GM12878 (cell line): ENCODE measurements around the gene AKAP9. TPM values are rescaled to one million over a fixed set of nuclear protein-coding genes. Genes with fewer than 3 reads are reported as not detected.

Experiments used
- ATAC-seq: fragments of 200-7000 bp; cut with Tn5 transposase; 3 replicates; pipeline ENCODE4 v1.9.1; 2020; ENCODE audit warnings: mild to moderate bottlenecking, moderate library complexity
- BruUV-seq: library from RNA; stranded (reverse); fragments of 400-500 nt; replicated peaks from 2 replicates; lab custom pipeline; 2021; lab: Mats Ljungman, UMichigan
- CTCF ChIA-PET: fragments of 300-600 bp; sonication (Branson Sonifier 250); formaldehyde crosslinking; extraction: SDS; loops from one replicate; lab custom pipeline; 2021; ENCODE audit warnings: inconsistent platforms; lab: Yijun Ruan, JAX
- POLR2A ChIA-PET: fragments of 350-600 bp; formaldehyde crosslinking; extraction: SDS; loops from one replicate; lab custom pipeline; 2021; ENCODE audit warnings: inconsistent platforms; lab: Charles Lee
- RAD21 ChIA-PET: fragments of 300-600 bp; sonication (Branson Sonifier 250); formaldehyde crosslinking; loops from one replicate; lab custom pipeline; 2023; ENCODE audit warnings: antibody characterized with exemption; ENCODE audit not compliant: unreplicated experiment; lab: Charles Lee
- SMC1A ChIA-PET: fragments of 300-600 bp; sonication (Branson Sonifier 250); formaldehyde crosslinking; loops from one replicate; lab custom pipeline; 2023; ENCODE audit not compliant: unreplicated experiment, uncharacterized antibody; lab: Charles Lee
- DNase-seq: peaks from one replicate; pipeline ENCODE4 v3.0.0-alpha.2; 2011; ENCODE audit warnings: low read depth, low spot score
- FAIRE-seq: peaks from 3 replicates; lab custom pipeline; 2011; peaks lifted over from hg19 to GRCh38; lab: Jason Lieb, UNC
- H2AFZ ChIP-seq: 2 replicates; pipeline ENCODE4 v1.6.0; 2011; ENCODE audit warnings: low read depth, low read length, control low read depth; ENCODE audit not compliant: control insufficient read depth
- H3K27ac ChIP-seq: 2 replicates; pipeline ENCODE4 v1.5.1; 2011; ENCODE audit warnings: control low read depth; ENCODE audit not compliant: control insufficient read depth, insufficient read depth
- H3K27me3 ChIP-seq, 2 experiments: replicated peaks in 1 of 2; 2 replicates each; pipeline versions ENCODE4 v1.6.0 to v1.6.1; 2011; ENCODE audit warnings: low read length in 1 of 2; ENCODE audit not compliant: control insufficient read depth in 2 of 2, insufficient read depth in 2 of 2
- H3K36me3 ChIP-seq, 2 experiments: 2 replicates each; pipeline ENCODE4 v1.5.1; 2011; ENCODE audit warnings: low read length in 1 of 2; ENCODE audit not compliant: control insufficient read depth in 2 of 2, insufficient read depth in 2 of 2
- H3K4me1 ChIP-seq: 2 replicates; pipeline ENCODE4 v1.6.1; 2011; ENCODE audit warnings: mild to moderate bottlenecking, low read length, moderate library complexity, mixed read lengths; ENCODE audit not compliant: control insufficient read depth, insufficient read depth
- H3K4me2 ChIP-seq: 2 replicates; pipeline ENCODE4 v1.6.0; 2011; ENCODE audit warnings: control low read depth; ENCODE audit not compliant: control insufficient read depth, insufficient read depth
- H3K4me3 ChIP-seq: fragments of 200-600 bp; sonication (generic); 2 replicates; pipeline ENCODE4 v1.5.1; 2016
- H3K79me2 ChIP-seq: 2 replicates; pipeline ENCODE4 v1.6.0; 2011; ENCODE audit warnings: low read length; ENCODE audit not compliant: control insufficient read depth, insufficient read depth
- H3K9ac ChIP-seq: 2 replicates; pipeline ENCODE4 v1.8.0; 2011; ENCODE audit warnings: low read length, control low read depth, mixed read lengths; ENCODE audit not compliant: control insufficient read depth, insufficient read depth
- H3K9me3 ChIP-seq: replicated peaks from 3 replicates; pipeline ENCODE4 v1.5.1; 2011; ENCODE audit warnings: mild to moderate bottlenecking, low read length; ENCODE audit not compliant: control insufficient read depth, insufficient read depth
- H4K20me1 ChIP-seq: 2 replicates; pipeline ENCODE4 v1.6.0; 2011; ENCODE audit not compliant: control insufficient read depth, insufficient read depth
- BCL11A ChIP-seq: IDR thresholded peaks from 2 replicates; pipeline ENCODE4 v1.6.1; 2011; ENCODE audit warnings: low read depth, low read length
- CBFB ChIP-seq: IDR thresholded peaks from 2 replicates; pipeline ENCODE4 v1.6.1; 2016; ENCODE audit warnings: antibody characterized with exemption, low read depth
- FOS ChIP-seq: IDR thresholded peaks from 3 replicates; pipeline ENCODE4 v1.6.1; 2011; ENCODE audit warnings: borderline replicate concordance; ENCODE audit not compliant: insufficient read length; ENCODE audit errors: extremely low read depth
- HCFC1 ChIP-seq: fragments of 150-350 bp; IDR thresholded peaks from 2 replicates; pipeline ENCODE4 v1.6.1; 2014; ENCODE audit warnings: low read length
- MYB ChIP-seq: fragments of 150-350 bp; IDR thresholded peaks from 2 replicates; pipeline ENCODE4 v1.6.1; 2014; ENCODE audit warnings: mild to moderate bottlenecking, low read depth, low read length, borderline replicate concordance
- SKIL ChIP-seq: fragments of 450-650 bp; IDR thresholded peaks from 2 replicates; pipeline ENCODE4 v1.6.1; 2017; ENCODE audit warnings: mild to moderate bottlenecking, low read depth, inconsistent platforms; ENCODE audit not compliant: poor library complexity, severe bottlenecking
- SUPT20H ChIP-seq: IDR thresholded peaks from 2 replicates; pipeline ENCODE4 v1.6.1; 2011; ENCODE audit warnings: low read depth, mild to moderate bottlenecking, low read length, moderate library complexity, borderline replicate concordance; ENCODE audit not compliant: control insufficient read depth
- TBL1XR1 ChIP-seq: IDR thresholded peaks from 2 replicates; pipeline ENCODE4 v1.6.1; 2012; ENCODE audit warnings: low read depth, low read length, improper control_type of control experiment
- ZBTB40 ChIP-seq: fragments of 450-650 bp; IDR thresholded peaks from 2 replicates; pipeline ENCODE4 v1.6.1; 2016; ENCODE audit warnings: mild to moderate bottlenecking, moderate library complexity, borderline replicate concordance
- ZNF24 ChIP-seq: fragments of 450-650 bp; IDR thresholded peaks from 2 replicates; pipeline ENCODE4 v1.6.1; 2017; ENCODE audit warnings: antibody characterized with exemption, mild to moderate bottlenecking
- WGBS: methylation state at CpG from one replicate; pipeline ENCODE4 v1.1.6; 2016; ENCODE audit warnings: low lambda C conversion rate; ENCODE audit not compliant: insufficient replicate concordance, insufficient coverage; ENCODE audit errors: missing lambda C conversion rate; 5-methylcytosine and 5-hydroxymethylcytosine counted together
- in situ Hi-C: fragments of 300-500 bp; cut with MboI; formaldehyde crosslinking; loops from 9 replicates; pipeline ENCODE4 v1.14.3; 2018; ENCODE audit warnings: mixed read lengths
- intact Hi-C: fragments of 100-400 bp; cut with micrococcal nuclease; formaldehyde crosslinking; loops from one replicate; pipeline ENCODE4 v1.14.2; 2022; ENCODE audit not compliant: unreplicated experiment
- polyA plus RNA-seq, 11 experiments: library from polyadenylated mRNA; depleted of rRNA in 4 of 11; unstranded in 6 of 11; stranded (reverse) in 5 of 11; fragments of >200 nt; fragmentation: Nextera tagmentation in 4 of 11; fragmentation: Illumina TruSeq in 1 of 11; extraction: Ambion mirVana in 4 of 11; extraction: Trizol in 1 of 11; gene quantifications; 1 replicate in 1 of 11; 2 replicates in 10 of 11; pipeline versions ENCODE4 v1.2.1 to v1.2.3, GENCODE V29; 2011 to 2016; ENCODE audit warnings: inconsistent platforms in 2 of 11, missing spikeins in 2 of 11, low read depth in 1 of 11
- total RNA-seq, 4 experiments: library from RNA; depleted of rRNA in 3 of 4; stranded (reverse); fragments of >200 nt in 3 of 4; fragmentation: Illumina TruSeq in 1 of 4; extraction: Trizol in 1 of 4; gene quantifications; 2 replicates each; pipeline versions ENCODE4 v1.2.1 to v1.2.3, GENCODE V29; 2013 to 2021
- TF ChIP-seq, protein P1 (sequence below): fragments of 450-650 bp; IDR thresholded peaks from 2 replicates; pipeline ENCODE4 v1.6.1; 2018; ENCODE audit warnings: borderline replicate concordance, mild to moderate bottlenecking; ENCODE audit not compliant: partially characterized antibody

AKAP9 gene
- total and polyA plus RNA-seq, 10 of the 15 experiments (the other 5 are each of a cell fraction or from before 2014, with no cell fraction given) = 21.1 to 62.8 (median 31.6) TPM

DNA sequence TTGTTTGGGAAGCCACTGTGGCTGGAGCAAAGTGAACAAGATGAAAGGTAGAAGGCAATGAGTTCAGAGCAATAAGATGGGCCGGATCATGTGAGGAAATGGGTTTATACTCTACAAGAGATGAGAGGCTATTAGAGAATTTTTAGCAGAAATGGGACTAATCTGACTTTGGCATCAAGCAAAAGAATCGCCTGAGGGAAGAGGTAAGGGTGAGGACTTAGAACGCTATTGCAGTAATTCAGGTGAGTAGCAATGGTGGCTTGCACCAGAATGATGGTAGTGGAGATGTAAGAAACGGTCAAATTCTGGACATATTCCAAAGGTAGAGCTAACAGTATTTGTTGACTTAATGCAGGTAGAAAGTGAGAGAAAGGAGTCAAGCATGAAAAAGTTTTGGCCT, 29.5 kb upstream of the AKAP9 start:
- Histone ChIP-seq H3K9me3 (no peaks in the 10 kb centered on the region), H3K79me2 (no peaks in the 10 kb centered on the region), H3K36me3 (no peaks in the 10 kb centered on the region), H4K20me1 (no peaks in the 10 kb centered on the region), H3K27me3 (no peaks in the 10 kb centered on the region), H3K9ac (no peak overlapping the region), H3K27ac (no peak overlapping the region), H3K4me2 (no peak overlapping the region), H3K4me1 (no peaks in the 10 kb centered on the region), H3K4me3 (no peak overlapping the region), H2AFZ (no peak overlapping the region)
- no TSS peak for BruUV-seq
- DNase-seq (no peak), FAIRE-seq (no peak), ATAC-seq (no peak)
- in situ Hi-C loops (no loop called here), intact Hi-C loops (no loop called here)
- TF ChIP-seq BCL11A (no peak), CBFB (no peak), MYB (no peak), SKIL (no peak), TBL1XR1 (no peak), HCFC1 (no peak), SUPT20H (no peak), FOS (no peak), ZNF24 (no peak), ZBTB40 (no peak)
- TF ChIP-seq, protein P1, sequence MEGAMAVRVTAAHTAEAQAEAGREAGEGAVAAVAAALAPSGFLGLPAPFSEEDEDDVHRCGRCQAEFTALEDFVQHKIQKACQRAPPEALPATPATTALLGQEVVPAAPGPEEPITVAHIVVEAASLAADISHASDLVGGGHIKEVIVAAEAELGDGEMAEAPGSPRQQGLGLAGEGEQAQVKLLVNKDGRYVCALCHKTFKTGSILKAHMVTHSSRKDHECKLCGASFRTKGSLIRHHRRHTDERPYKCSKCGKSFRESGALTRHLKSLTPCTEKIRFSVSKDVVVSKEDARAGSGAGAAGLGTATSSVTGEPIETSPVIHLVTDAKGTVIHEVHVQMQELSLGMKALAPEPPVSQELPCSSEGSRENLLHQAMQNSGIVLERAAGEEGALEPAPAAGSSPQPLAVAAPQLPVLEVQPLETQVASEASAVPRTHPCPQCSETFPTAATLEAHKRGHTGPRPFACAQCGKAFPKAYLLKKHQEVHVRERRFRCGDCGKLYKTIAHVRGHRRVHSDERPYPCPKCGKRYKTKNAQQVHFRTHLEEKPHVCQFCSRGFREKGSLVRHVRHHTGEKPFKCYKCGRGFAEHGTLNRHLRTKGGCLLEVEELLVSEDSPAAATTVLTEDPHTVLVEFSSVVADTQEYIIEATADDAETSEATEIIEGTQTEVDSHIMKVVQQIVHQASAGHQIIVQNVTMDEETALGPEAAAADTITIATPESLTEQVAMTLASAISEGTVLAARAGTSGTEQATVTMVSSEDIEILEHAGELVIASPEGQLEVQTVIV = no peak
- CTCF ChIA-PET = interaction anchor here (0.6 to 1.6 kb wide), 2 partner anchors 8 to 1817 kb away, joined by 3 read pairs; no protein-coding TSS in a partner anchor
- WGBS = 93% methylated on average over 4 of the region's 4 CpGs
- POLR2A ChIA-PET = no interaction called here
- RAD21 ChIA-PET = no interaction called here
- SMC1A ChIA-PET = no interaction called here
